GM20000 (cell line): Measurements from ENCODE around the gene NSUN4.

Experiments used
- DNase-seq: peaks from one replicate; pipeline ENCODE4 v3.0.0; 2012; ENCODE audit warnings: low spot score
- TF ChIP-seq, protein P1 (sequence below): IDR thresholded peaks from 2 replicates; pipeline ENCODE4 v1.5.1; 2012; ENCODE audit warnings: mild to moderate bottlenecking, control low read depth; ENCODE audit errors: extremely low read depth, missing control alignments

NSUN4 gene

GRCh38 chr1:46401154-46401913, 60.7 kb downstream of the NSUN4 start:
- TF ChIP-seq, protein P1, sequence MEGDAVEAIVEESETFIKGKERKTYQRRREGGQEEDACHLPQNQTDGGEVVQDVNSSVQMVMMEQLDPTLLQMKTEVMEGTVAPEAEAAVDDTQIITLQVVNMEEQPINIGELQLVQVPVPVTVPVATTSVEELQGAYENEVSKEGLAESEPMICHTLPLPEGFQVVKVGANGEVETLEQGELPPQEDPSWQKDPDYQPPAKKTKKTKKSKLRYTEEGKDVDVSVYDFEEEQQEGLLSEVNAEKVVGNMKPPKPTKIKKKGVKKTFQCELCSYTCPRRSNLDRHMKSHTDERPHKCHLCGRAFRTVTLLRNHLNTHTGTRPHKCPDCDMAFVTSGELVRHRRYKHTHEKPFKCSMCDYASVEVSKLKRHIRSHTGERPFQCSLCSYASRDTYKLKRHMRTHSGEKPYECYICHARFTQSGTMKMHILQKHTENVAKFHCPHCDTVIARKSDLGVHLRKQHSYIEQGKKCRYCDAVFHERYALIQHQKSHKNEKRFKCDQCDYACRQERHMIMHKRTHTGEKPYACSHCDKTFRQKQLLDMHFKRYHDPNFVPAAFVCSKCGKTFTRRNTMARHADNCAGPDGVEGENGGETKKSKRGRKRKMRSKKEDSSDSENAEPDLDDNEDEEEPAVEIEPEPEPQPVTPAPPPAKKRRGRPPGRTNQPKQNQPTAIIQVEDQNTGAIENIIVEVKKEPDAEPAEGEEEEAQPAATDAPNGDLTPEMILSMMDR, result no peak
- DNase-seq, result no peak

- DNase-seq, result no peak
- TF ChIP-seq, protein P1, result no peak
Measured at GRCh38 chr1:46401964-46402626, 61.5 kb downstream of the NSUN4 start.

DNA sequence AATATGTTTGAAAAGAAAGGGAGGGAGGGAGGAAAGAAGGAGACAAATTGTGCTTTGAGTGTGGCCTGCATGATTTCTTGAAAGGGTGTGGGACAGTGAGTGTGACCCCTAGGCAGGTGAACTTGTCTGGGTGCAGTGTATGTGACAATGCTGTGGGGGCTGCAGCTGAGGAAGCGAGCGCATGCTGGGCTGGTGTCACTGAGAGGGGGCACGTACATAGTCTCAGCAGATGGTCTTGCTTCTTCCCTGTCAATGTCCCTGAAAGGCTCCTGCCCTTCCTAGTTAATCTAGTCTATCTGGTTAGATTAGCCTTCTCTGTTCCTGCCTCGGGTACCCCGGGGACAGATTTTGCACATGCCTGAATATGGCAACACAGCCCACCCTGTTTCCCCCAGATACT, 63.3 kb downstream of the NSUN4 start:
- DNase-seq, result no peak
- TF ChIP-seq, protein P1, result no peak

- TF ChIP-seq, protein P1, result no peak
- no peak for DNase-seq
Measured at GRCh38 chr1:46404482-46405196, 64.0 kb downstream of the NSUN4 start.

DNA sequence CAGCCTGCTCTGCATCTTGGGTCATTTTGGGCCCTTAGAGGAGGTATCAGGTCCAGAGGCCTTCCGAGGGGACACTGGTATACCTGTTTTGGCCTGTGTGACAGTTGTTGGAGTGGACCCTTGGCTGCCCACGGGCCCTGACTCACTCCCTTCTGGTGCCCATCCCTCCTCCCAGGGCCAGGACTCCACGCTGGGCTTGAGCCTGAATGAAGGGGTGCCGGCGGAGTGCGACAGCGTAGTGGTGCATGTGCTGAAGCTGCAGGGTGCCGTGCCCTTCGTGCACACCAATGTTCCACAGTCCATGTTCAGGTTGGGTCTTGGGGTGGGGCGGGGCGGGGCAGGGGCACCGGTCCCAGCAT, 64.6 kb downstream of the NSUN4 start:
- no peak for DNase-seq

GRCh38 chr1:46405724-46406123, 65.1 kb downstream of the NSUN4 start:
- DNase-seq, result no peak
- TF ChIP-seq, protein P1, result no peak

More for the DNA sequence above, 64.6 kb downstream of the NSUN4 start:
- TF ChIP-seq, protein P1, result no peak
